B cell (primary cell): ENCODE data around the gene RFX8. TPM values are rescaled to one million over a fixed set of nuclear protein-coding genes. Genes with fewer than 3 reads are reported as not detected.

Experiments used
- ATAC-seq: fragments of 200-7000 bp; cut with Tn5 transposase; one replicate; pipeline ENCODE4 v1.10.0; 2021; ENCODE audit warnings: low read depth, mild to moderate bottlenecking, moderate number of reproducible peaks, moderate library complexity
- CTCF ChIA-PET: fragments of 350-600 bp; sonication (Branson Sonifier 250); formaldehyde crosslinking; loops from one replicate; lab custom pipeline; 2021; ENCODE audit warnings: antibody characterized with exemption, inconsistent platforms; lab: Charles Lee
- POLR2A ChIA-PET: fragments of 350-600 bp; sonication (Branson Sonifier 250); formaldehyde crosslinking; loops from one replicate; lab custom pipeline; 2021; ENCODE audit warnings: antibody characterized with exemption; lab: Charles Lee
- DNase-seq: peaks from one replicate; pipeline ENCODE4 v3.0.0; 2013
- H2AFZ ChIP-seq: 2 replicates; pipeline ENCODE4 v1.6.1; 2012; ENCODE audit warnings: mild to moderate bottlenecking, low read depth, low read length; ENCODE audit not compliant: insufficient read depth, poor library complexity, severe bottlenecking
- H3K27ac ChIP-seq, 2 donors: 1 replicate in 1 of 2; 2 replicates in 1 of 2; pipeline ENCODE4 v1.5.1; 2012 to 2013; ENCODE audit warnings: low read length in 2 of 2, mild to moderate bottlenecking in 2 of 2, moderate library complexity in 1 of 2
- H3K27me3 ChIP-seq, 4 experiments: fragments of 200-600 bp in 1 of 4; sonication (generic) in 1 of 4; replicated peaks in 1 of 4; 1 replicate in 2 of 4; 2 replicates in 2 of 4; pipeline versions ENCODE4 v1.6.1 to v1.7.0; 2013 to 2016; ENCODE audit warnings: low read length in 3 of 4, mild to moderate bottlenecking in 2 of 4, mixed read lengths in 1 of 4, moderate library complexity in 1 of 4; ENCODE audit not compliant: insufficient read depth in 4 of 4, control insufficient read depth in 3 of 4; ENCODE audit errors: control extremely low read depth in 1 of 4
- H3K36me3 ChIP-seq, 2 experiments: replicated peaks in 1 of 2; 1 replicate in 1 of 2; 2 replicates in 1 of 2; pipeline versions ENCODE4 v1.6.1 to v1.7.1; 2013; ENCODE audit warnings: low read length in 1 of 2; ENCODE audit not compliant: insufficient read depth in 2 of 2, control insufficient read depth in 1 of 2; ENCODE audit errors: control extremely low read depth in 1 of 2, extremely low read depth in 1 of 2
- H3K4me1 ChIP-seq, 2 donors: fragments of 200-600 bp in 1 of 2; sonication (generic) in 1 of 2; 1 replicate in 1 of 2; 2 replicates in 1 of 2; pipeline versions ENCODE4 v1.5.1 to v1.6.1; 2013 to 2017; ENCODE audit warnings: low read length in 2 of 2; ENCODE audit not compliant: control insufficient read depth in 2 of 2, insufficient read depth in 2 of 2
- H3K4me2 ChIP-seq: replicated peaks from 2 replicates; pipeline ENCODE3; 2012; ENCODE audit warnings: mild to moderate bottlenecking, low read depth, low read length; ENCODE audit not compliant: poor library complexity, severe bottlenecking
- H3K4me3 ChIP-seq, 5 experiments: fragments of 200-600 bp in 1 of 5; sonication (generic) in 1 of 5; 1 replicate in 3 of 5; 2 replicates in 2 of 5; pipeline versions ENCODE4 v1.5.1 to v1.7.0; 2011 to 2016; ENCODE audit warnings: low read length in 4 of 5, mild to moderate bottlenecking in 4 of 5, low read depth in 2 of 5, control low read depth in 1 of 5, moderate library complexity in 1 of 5; ENCODE audit not compliant: insufficient read depth in 1 of 5; ENCODE audit errors: control extremely low read depth in 1 of 5, extremely low read depth in 1 of 5
- H3K79me2 ChIP-seq: fragments of 200-600 bp; sonication (generic); one replicate; pipeline ENCODE4 v1.6.0; 2016; ENCODE audit warnings: low read length; ENCODE audit not compliant: control insufficient read depth, insufficient read depth
- H3K9ac ChIP-seq: fragments of 200-600 bp; sonication (generic); 2 replicates; pipeline ENCODE4 v1.6.1; 2017; ENCODE audit warnings: mild to moderate bottlenecking, low read length, moderate library complexity
- H3K9me3 ChIP-seq, 3 donors: one replicate each; pipeline versions ENCODE4 v1.6.1 to v1.7.1; 2013; ENCODE audit warnings: low read length in 2 of 3; ENCODE audit not compliant: control insufficient read depth in 2 of 3, insufficient read depth in 1 of 3; ENCODE audit errors: control extremely low read depth in 1 of 3
- H4K20me1 ChIP-seq: 2 replicates; pipeline ENCODE4 v1.6.0; 2012; ENCODE audit warnings: mild to moderate bottlenecking, low read length; ENCODE audit not compliant: insufficient read depth, control insufficient read depth, poor library complexity, severe bottlenecking
- H3K27ac Mint-ChIP-seq: one replicate; pipeline ENCODE4 v1.8.0; 2021; ENCODE audit warnings: mixed read lengths
- H3K27me3 Mint-ChIP-seq: one replicate; pipeline ENCODE4 v1.8.0; 2021; ENCODE audit warnings: mixed read lengths
- H3K4me1 Mint-ChIP-seq: one replicate; pipeline ENCODE4 v1.8.0; 2021; ENCODE audit warnings: mixed read lengths
- H3K4me3 Mint-ChIP-seq: one replicate; pipeline ENCODE4 v1.8.0; 2021; ENCODE audit warnings: mixed read lengths
- H3K9me3 Mint-ChIP-seq: one replicate; pipeline ENCODE4 v1.8.0; 2022; ENCODE audit warnings: mixed read lengths; ENCODE audit not compliant: insufficient read depth
- CTCF ChIP-seq: fragments of 200-600 bp; IDR thresholded peaks from one replicate; pipeline ENCODE4 v1.8.0; 2022; ENCODE audit warnings: antibody characterized with exemption, mild to moderate bottlenecking
- EZH2 ChIP-seq: IDR thresholded peaks from 2 replicates; pipeline ENCODE4 v1.6.1; 2012; ENCODE audit warnings: borderline replicate concordance, low read depth, mild to moderate bottlenecking, moderate library complexity, low read length; ENCODE audit not compliant: insufficient read depth, poor library complexity, severe bottlenecking
- WGBS: methylation state at CpG from one replicate; pipeline ENCODE4 v1.1.5; 2013; ENCODE audit warnings: missing lambda C conversion rate; ENCODE audit not compliant: insufficient coverage; 5-methylcytosine and 5-hydroxymethylcytosine counted together
- intact Hi-C: fragments of 100-400 bp; cut with micrococcal nuclease; formaldehyde crosslinking; loops from one replicate; pipeline ENCODE4 v1.10.0; 2022
- polyA plus RNA-seq: library from polyadenylated mRNA; depleted of rRNA; stranded (reverse); fragments of >200 nt; gene quantifications from 2 replicates; pipeline ENCODE4 v1.2.3, GENCODE V29; 2012
- total RNA-seq, 2 donors: library from RNA; stranded (reverse); fragments of 120-200 nt in 1 of 2; gene quantifications; 1 replicate in 1 of 2; 2 replicates in 1 of 2; pipeline versions ENCODE4 v1.2.3 to v1.2.4, GENCODE V29; 2013 to 2022

RFX8 gene
- total and polyA plus RNA-seq, 2 donors (not counting 1 experiment from before 2014, with no cell fraction given), result not detected

DNA sequence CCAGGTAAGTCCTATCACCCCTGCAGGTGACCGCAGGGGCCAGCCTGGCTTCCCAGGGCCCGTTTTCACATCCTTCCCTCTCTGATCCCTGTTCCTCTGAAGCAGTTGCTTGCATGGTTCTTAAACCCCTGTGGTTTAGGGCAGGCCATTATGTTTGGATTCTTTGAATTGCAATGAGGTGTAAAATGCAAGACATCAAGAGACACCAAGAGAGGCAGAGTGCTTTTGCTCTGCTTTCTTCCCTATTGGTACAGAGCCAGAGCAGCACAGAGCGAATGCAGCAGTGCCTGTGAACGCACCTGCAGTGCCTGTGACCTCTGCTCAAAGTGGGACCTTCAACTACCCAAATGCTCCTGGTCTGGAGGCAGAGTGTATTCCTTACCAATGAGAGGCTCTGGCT, 7.6 kb downstream of the RFX8 start:
- TF ChIP-seq EZH2, result no peak
- no peak for TF ChIP-seq CTCF
- Mint-ChIP-seq H3K4me3 (no peak overlapping the region), H3K27me3 (peaks cover 31% of the 10 kb centered on the region), H3K4me1 (peaks cover 7% of the 10 kb centered on the region), H3K27ac (no peak overlapping the region), H3K9me3 (no peaks in the 10 kb centered on the region)
- Histone ChIP-seq H3K9me3 (peaks cover 0 to 6% (median 0%) of the 10 kb centered on the region in 3 donors), H3K27ac (no peak overlapping the region), H2AFZ (no peak overlapping the region), H3K9ac (no peak overlapping the region), H3K79me2 (no peaks in the 10 kb centered on the region), H3K4me3 (no peak overlapping the region), H3K4me2 (no peak overlapping the region), H3K27me3 (peaks cover 0 to 20% (median 8%) of the 10 kb centered on the region in 4 experiments), H3K4me1 (no peaks in the 10 kb centered on the region), H3K36me3 (no peaks in the 10 kb centered on the region), H4K20me1 (no peaks in the 10 kb centered on the region)
- ATAC-seq (no peak), DNase-seq (no peak)
- 95% methylated on average over 2 of the region's 4 CpGs for WGBS
- intact Hi-C loops, result no loop called here
- ChIA-PET POLR2A (no interaction called here), CTCF (no interaction called here)

DNA sequence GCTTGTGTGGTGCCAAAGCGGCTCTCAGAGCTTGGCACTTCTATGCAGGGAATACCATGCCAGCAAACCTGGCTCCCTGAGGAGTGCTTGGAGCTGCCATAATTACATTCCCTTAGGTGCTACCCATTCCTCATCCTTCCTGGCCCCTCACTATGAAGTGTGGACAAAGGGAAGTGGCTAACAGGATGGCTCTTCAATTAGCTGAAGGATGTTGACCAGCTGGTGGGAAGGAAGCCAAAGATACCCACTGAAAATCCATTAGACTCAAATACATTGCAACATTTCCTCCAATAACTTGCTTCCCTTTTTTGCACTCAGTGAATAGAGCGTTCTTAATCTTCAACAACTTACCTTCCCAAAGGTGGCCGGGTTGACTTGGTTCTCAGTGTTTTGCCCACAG, 8.5 kb downstream of the RFX8 start:
- H3K36me3 ChIP-seq, result no peaks in the 10 kb centered on the region
- H3K4me2 ChIP-seq, result no peak overlapping the region
- H3K4me1 ChIP-seq, result no peaks in the 10 kb centered on the region
- DNase-seq, result no peak
- no peak overlapping the region for H3K9ac ChIP-seq
- H3K27ac ChIP-seq, result no peak overlapping the region
- Mint-ChIP-seq H3K27me3 (peaks cover 30% of the 10 kb centered on the region), H3K9me3 (no peaks in the 10 kb centered on the region), H3K4me1 (peaks cover 7% of the 10 kb centered on the region), H3K4me3 (no peak overlapping the region), H3K27ac (no peak overlapping the region)
- ATAC-seq, result no peak
- intact Hi-C loops, result no loop called here
- ChIA-PET POLR2A (no interaction called here), CTCF (interaction anchor here (0.7 kb wide), 1 partner anchor 35 kb away, joined by 3 read pairs; no protein-coding TSS in a partner anchor)
- no peak overlapping the region for H2AFZ ChIP-seq
- H3K27me3 ChIP-seq, result peaks cover 0 to 12% (median 5%) of the 10 kb centered on the region in 4 experiments
- H3K4me3 ChIP-seq, result no peak overlapping the region
- H3K79me2 ChIP-seq, result no peaks in the 10 kb centered on the region
- WGBS, result 53% methylated on average over 2 of the region's 3 CpGs
- H3K9me3 ChIP-seq, result peaks cover 0 to 6% (median 0%) of the 10 kb centered on the region in 3 donors
- TF ChIP-seq EZH2, result no peak
- no peak for TF ChIP-seq CTCF
- H4K20me1 ChIP-seq, result no peaks in the 10 kb centered on the region
